22Rv1 (cell line): ENCODE results near the gene GRM7.

Experiments
- H3K27ac ChIP-seq: fragments of 450-650 bp; 2 replicates; pipeline ENCODE4 v1.5.1; 2017
- ZFX ChIP-seq: fragments of 450-650 bp; IDR thresholded peaks from 2 replicates; pipeline ENCODE4 v1.6.1; 2017; ENCODE audit warnings: antibody characterized with exemption, borderline replicate concordance
- TF ChIP-seq, protein P1 (sequence below): fragments of 450-650 bp; IDR thresholded peaks from 2 replicates; pipeline ENCODE4 v1.5.1; 2017; ENCODE audit warnings: mild to moderate bottlenecking

Gene GRM7

DNA sequence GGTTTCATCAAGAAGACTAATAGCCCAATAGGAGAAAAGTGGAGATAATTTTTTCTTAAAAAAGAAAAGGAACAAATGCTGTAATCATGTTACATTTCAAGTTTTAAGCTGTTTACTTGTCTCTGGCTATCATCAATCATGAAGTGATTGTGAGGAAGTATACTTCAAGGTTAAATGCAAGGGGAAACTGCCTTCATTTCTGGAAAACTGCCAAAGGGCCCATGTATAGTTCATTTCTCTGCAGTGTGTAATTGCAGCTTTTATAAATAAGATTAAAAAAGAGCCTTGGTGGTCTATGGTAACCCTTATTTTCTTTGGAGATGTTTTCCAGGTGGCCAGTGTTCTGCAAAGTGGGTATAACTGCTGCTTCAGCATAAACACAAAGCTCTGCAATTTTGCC, 101.9 kb downstream of the GRM7 start:
- TF ChIP-seq ZFX: no peak
- TF ChIP-seq, protein P1, sequence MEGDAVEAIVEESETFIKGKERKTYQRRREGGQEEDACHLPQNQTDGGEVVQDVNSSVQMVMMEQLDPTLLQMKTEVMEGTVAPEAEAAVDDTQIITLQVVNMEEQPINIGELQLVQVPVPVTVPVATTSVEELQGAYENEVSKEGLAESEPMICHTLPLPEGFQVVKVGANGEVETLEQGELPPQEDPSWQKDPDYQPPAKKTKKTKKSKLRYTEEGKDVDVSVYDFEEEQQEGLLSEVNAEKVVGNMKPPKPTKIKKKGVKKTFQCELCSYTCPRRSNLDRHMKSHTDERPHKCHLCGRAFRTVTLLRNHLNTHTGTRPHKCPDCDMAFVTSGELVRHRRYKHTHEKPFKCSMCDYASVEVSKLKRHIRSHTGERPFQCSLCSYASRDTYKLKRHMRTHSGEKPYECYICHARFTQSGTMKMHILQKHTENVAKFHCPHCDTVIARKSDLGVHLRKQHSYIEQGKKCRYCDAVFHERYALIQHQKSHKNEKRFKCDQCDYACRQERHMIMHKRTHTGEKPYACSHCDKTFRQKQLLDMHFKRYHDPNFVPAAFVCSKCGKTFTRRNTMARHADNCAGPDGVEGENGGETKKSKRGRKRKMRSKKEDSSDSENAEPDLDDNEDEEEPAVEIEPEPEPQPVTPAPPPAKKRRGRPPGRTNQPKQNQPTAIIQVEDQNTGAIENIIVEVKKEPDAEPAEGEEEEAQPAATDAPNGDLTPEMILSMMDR: no peak
- H3K27ac ChIP-seq: no peak overlapping the region

DNA sequence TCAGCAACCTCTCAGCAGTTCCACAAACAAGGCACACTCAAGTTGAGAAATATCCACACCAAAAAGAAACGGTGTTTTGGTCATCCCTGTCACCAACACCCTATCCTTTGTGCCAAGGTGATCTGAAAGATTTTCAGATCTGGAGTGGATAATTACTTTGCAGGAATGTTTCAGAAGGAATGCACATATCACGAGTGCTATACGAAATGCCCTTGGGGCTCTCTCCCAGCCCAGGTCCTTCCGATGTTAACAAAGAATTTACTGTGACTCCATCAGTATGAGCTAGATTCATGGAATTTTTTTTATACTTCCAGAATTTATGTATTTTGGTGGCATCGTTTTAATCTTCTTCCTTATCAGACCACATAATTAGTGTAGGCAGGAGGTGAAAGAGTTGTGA, 105.0 kb downstream of the GRM7 start:
- no peak overlapping the region for H3K27ac ChIP-seq
- no peak for TF ChIP-seq ZFX
- TF ChIP-seq, protein P1: no peak

DNA sequence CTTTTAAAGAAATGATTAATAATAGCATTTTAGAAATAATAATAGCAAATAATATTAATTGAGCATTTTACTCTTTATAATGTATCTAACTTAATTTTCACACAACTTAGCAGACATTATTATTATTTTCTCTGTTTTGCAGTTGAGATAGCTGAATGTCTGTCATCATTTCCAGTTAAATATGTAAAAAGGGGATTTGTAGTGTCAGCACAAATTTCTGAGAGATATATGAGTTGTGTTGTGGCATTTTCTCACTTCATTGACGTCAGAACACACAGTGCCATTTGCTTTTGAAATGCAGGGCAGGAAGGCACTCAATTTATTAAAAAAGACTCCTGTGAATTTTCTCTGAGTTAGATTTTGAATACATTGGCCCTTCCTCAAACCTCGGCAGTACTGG, 111.0 kb downstream of the GRM7 start:
- TF ChIP-seq, protein P1: no peak
- no peak for TF ChIP-seq ZFX
- no peak overlapping the region for H3K27ac ChIP-seq

DNA sequence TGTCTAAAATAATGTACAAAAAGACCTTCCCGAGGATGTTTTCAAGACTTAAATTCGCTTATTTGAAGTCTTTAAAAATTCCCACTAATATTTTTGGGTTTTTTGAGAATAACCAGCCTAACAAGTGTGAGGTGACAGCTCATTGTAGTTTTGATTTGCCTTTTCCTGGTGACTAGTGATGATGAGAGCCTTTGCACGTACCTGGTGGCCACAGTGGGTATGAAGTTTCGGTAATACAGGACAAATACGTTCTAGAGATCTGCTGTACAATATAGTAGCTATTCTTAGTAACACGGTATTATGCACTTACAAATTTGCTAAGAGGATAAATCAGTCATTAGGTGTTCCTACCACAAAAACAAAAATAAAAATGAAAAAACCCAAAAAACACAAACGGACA, 124.9 kb downstream of the GRM7 start:
- TF ChIP-seq ZFX: no peak
- TF ChIP-seq, protein P1: no peak
- H3K27ac ChIP-seq: no peak overlapping the region

DNA sequence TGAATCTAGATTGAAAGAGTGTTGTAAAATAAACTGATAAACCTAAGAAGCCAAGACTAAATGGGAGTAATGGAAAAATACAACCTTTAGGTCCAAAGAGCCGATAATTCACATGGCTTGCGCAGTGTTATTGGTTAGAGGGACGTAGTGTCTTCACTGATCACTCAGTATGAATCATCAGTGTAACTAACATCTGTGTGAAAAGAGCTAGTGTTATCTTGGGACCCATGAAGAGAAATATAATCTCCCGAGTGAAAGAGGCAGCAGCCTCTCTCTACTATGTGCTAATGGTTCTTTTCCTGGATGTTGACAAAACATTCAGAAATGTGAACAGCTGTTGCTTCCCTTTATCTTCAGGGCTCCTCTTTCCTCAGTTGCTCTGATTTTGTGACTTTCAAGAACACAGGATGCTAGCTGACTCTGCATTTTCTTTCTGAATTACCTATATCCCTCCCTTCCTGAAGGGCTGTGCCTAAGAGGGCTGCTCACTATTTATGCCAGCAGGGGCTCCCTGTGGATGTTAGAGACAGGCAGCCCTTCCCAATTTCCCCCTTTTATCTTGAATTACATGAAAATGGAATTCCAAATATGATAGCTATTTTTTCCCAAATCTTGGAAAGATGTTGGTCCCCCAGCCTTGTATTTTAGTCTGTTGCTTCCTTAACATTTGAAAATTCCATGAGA, 128.8 kb downstream of the GRM7 start:
- TF ChIP-seq, protein P1: no peak
- no peak for TF ChIP-seq ZFX
- no peak overlapping the region for H3K27ac ChIP-seq

DNA sequence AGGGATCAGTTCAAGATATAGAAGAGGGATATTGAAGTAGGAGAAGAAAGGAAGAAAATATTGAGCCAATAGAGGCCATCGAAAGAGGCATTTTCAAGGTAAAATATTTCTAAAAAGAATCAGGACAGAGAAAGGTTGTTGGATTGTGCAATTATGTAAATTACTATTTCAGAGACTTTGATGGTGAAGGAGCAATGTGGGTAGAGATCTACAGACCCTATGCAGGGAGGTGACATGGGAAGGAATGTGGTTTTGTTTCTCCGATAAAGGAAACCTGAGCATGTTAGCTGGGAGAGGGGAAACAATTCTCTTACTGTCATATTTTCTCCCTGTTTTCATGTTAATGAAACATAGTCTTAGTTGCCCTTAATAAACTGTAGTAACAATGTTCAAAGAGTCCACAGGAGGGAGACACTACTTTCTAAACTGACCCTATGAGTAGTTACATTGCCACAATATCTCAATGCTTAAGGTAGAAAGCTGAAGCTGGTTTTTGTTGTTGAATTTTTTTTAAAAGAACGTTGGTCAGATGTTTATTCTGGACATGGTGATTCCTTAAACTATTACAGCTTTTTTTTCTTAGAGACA, 133.3 kb downstream of the GRM7 start:
- no peak overlapping the region for H3K27ac ChIP-seq
- TF ChIP-seq, protein P1: peak; percentile 66
- TF ChIP-seq ZFX: no peak

DNA sequence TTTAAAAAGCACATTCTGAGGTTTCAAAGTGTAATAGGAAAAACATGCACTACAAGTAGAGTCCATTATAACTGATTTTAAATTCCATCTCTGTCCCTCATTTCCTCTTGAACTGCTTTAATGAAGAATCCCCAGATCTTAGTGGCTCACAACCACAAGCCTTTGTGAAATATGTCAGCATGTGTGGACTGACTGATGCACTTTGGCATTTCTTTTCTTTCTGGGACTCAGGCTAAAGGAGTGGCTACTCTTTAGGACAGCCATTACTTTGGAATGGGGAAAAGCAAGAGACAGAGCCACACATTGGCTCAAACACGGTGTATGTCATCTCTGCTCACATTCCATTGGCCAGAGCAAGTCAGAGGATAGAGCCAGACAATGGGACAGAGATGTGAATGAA, 139.6 kb downstream of the GRM7 start:
- H3K27ac ChIP-seq: no peak overlapping the region
- no peak for TF ChIP-seq ZFX
- TF ChIP-seq, protein P1: no peak
